ENCODE measurements around the gene SLC34A2. TPM values are rescaled to one million over a fixed set of nuclear protein-coding genes. Genes with fewer than 3 reads are reported as not detected.

SLC34A2 gene
- total and polyA plus RNA-seq, 2 of the 8 experiments (the other 6 are each of a cell fraction or from before 2014, with no cell fraction given) = 2.2 to 2.9 TPM

GRCh38 chr4:25687773-25688172 is 32.1 kb downstream of the SLC34A2 start:
- CTCF ChIA-PET (ENCODE audit: partially characterized antibody) = no interaction called here
- no peak overlapping the region for H4K5ac ChIP-seq (ENCODE audit: insufficient read length, low read depth, low read length)
- TF ChIP-seq CBX5 (IDR thresholded peaks at IDR 0.05; ENCODE audit: low read depth, low read length) = no peak
- TF ChIP-seq EGR1 (IDR thresholded peaks at IDR 0.05; ENCODE audit: borderline replicate concordance, low read depth, low read length) = no peak
- TF ChIP-seq NANOG (IDR thresholded peaks at IDR 0.05; ENCODE audit: insufficient read depth, low read depth, low read length, poor library complexity, severe bottlenecking) = no peak

More at GRCh38 chr4:25687773-25688172, 32.1 kb downstream of the SLC34A2 start:
- H3K27ac ChIP-seq (ENCODE audit: low read depth, low read length) = no peak overlapping the region
- H3K4ac ChIP-seq (replicated peaks; ENCODE audit: insufficient read length, low read depth, low read length) = no peak overlapping the region
- no peak overlapping the region for H4K8ac ChIP-seq (ENCODE audit: extremely low read depth, insufficient read depth, low read length)
- H3K79me1 ChIP-seq (ENCODE audit: low read depth, low read length) = no peaks in the 10 kb centered on the region
- H2AFZ ChIP-seq (ENCODE audit: low read length) = no peak overlapping the region
- FAIRE-seq (no peak), DNase-seq (ENCODE audit: low read depth in 1 of 2, low spot score in 2 of 2) (no peak)
- no peaks in the 10 kb centered on the region for H3K36me3 ChIP-seq (ENCODE audit: control insufficient read depth in 2 of 4, insufficient read depth in 4 of 4, low read length in 3 of 4)
- no peaks in the 10 kb centered on the region for H3K79me2 ChIP-seq (ENCODE audit: control insufficient read depth in 1 of 2, insufficient read depth in 2 of 2, low read length in 2 of 2)
- H2BK15ac ChIP-seq (ENCODE audit: low read length) = no peak overlapping the region
- H3K4me2 ChIP-seq (ENCODE audit: insufficient read depth in 1 of 2, low read depth in 2 of 2, low read length in 2 of 2) = no peak overlapping the region
- POLR2A ChIA-PET (ENCODE audit: partially characterized antibody) = no interaction called here
- no peak overlapping the region for H2BK5ac ChIP-seq (ENCODE audit: low read depth, low read length)
- H3K9me3 ChIP-seq (ENCODE audit: insufficient read depth in 2 of 2, low read depth in 1 of 2, low read length in 1 of 2) = peaks cover 6 to 7% of the 10 kb centered on the region in 2 experiments; a peak in 1 of 4 replicates
- H4K91ac ChIP-seq (replicated peaks; ENCODE audit: insufficient read length, low read length) = no peak overlapping the region
- H4K20me1 ChIP-seq (replicated peaks in 1 of 2; ENCODE audit: control insufficient read depth in 1 of 2, insufficient read depth in 2 of 2, low read length in 2 of 2) = no peaks in the 10 kb centered on the region
- no peaks in the 10 kb centered on the region for H3K23me2 ChIP-seq (ENCODE audit: low read depth, low read length)
- H3K23ac ChIP-seq (ENCODE audit: insufficient read length) = no peak overlapping the region
- H3K14ac ChIP-seq (ENCODE audit: insufficient read length) = no peak overlapping the region
- H3K4me3 ChIP-seq (ENCODE audit: extremely low read depth in 1 of 4, insufficient read depth in 2 of 4, low read depth in 3 of 4, low read length in 4 of 4) = no peak overlapping the region
- no peak overlapping the region for H2AK5ac ChIP-seq (ENCODE audit: low read depth, low read length)
- H3K27me3 ChIP-seq (replicated peaks in 1 of 4; ENCODE audit: control insufficient read depth in 3 of 4, extremely low read depth in 1 of 4, insufficient read depth in 3 of 4, low read length in 3 of 4) = no peaks in the 10 kb centered on the region
- H3K56ac ChIP-seq (replicated peaks; ENCODE audit: insufficient read length, low read depth, low read length) = no peak overlapping the region
- no peak overlapping the region for H2BK20ac ChIP-seq (ENCODE audit: low read length)
- WGBS, 2 experiments (ENCODE audit: extremely low coverage in 1 of 2, insufficient coverage in 1 of 2, insufficient read length in 1 of 2, insufficient replicate concordance in 2 of 2, low coverage in 1 of 2, low lambda C conversion rate in 2 of 2, missing lambda C conversion rate in 1 of 2) = 80% methylated on average over 4 of the region's 7 CpGs; no CpG with 5 or more reads in 1 of the 2 experiments
- H3K4me1 ChIP-seq (replicated peaks in 1 of 4; ENCODE audit: control insufficient read depth in 3 of 4, insufficient read depth in 4 of 4, low read length in 3 of 4) = no peaks in the 10 kb centered on the region
- H3K9ac ChIP-seq (replicated peaks in 1 of 4; ENCODE audit: extremely low read depth in 1 of 4, low read depth in 3 of 4, low read length in 3 of 4) = no peak overlapping the region
- no peak overlapping the region for H3K18ac ChIP-seq (ENCODE audit: extremely low read depth, low read length)
- H2BK12ac ChIP-seq (ENCODE audit: low read depth, low read length) = no peak overlapping the region
- H2BK120ac ChIP-seq (replicated peaks; ENCODE audit: low read depth, low read length) = no peak overlapping the region

All from H1 (cell line).